Measurements from ENCODE around the gene TAF1C.

The TAF1C gene

GRCh38 chr16:84183911-84184591 is 2.8 kb downstream of the TAF1C start:
- H3K36me3 ChIP-seq (ENCODE audit: control insufficient read depth, insufficient read depth, low read length): peaks cover 21% of the 10 kb centered on the region
- H3K27me3 ChIP-seq (replicated peaks; ENCODE audit: control insufficient read depth, insufficient read depth, low read length): no peaks in the 10 kb centered on the region
- no peak for DNase-seq (ENCODE audit: extremely low read depth, insufficient read length)
- H3K4me3 ChIP-seq (replicated peaks; ENCODE audit: low read depth, low read length): no peak overlapping the region
- TF ChIP-seq CTCF (IDR thresholded peaks at IDR 0.05; ENCODE audit: insufficient read depth, low read length, poor library complexity, severe bottlenecking): no peak

DNA sequence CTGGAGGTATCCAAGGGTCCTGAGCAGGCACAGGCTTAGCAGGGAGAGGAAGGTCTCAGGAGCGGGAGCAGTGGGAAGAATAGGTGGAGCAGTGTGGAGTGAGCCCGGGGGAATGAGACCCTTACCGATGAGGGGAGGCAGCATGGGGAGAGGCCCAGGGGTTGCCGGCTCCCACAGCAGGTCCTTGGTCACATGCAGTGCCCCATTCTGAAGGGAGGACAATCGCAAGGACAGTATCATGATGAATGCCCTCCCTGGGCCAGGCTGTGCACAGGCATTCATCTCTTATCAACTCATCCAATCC is 3.3 kb downstream of the TAF1C start:
- no peak overlapping the region for H3K4me3 ChIP-seq (replicated peaks; ENCODE audit: low read depth, low read length)
- no peak for TF ChIP-seq CTCF (IDR thresholded peaks at IDR 0.05; ENCODE audit: insufficient read depth, low read length, poor library complexity, severe bottlenecking)
- H3K27me3 ChIP-seq (replicated peaks; ENCODE audit: control insufficient read depth, insufficient read depth, low read length): no peaks in the 10 kb centered on the region
- no peak for DNase-seq (ENCODE audit: extremely low read depth, insufficient read length)
- H3K36me3 ChIP-seq (ENCODE audit: control insufficient read depth, insufficient read depth, low read length): peaks cover 22% of the 10 kb centered on the region

- no peak for DNase-seq (ENCODE audit: extremely low read depth, insufficient read length)
- no peak for TF ChIP-seq CTCF (IDR thresholded peaks at IDR 0.05; ENCODE audit: insufficient read depth, low read length, poor library complexity, severe bottlenecking)
- Histone ChIP-seq H3K27me3 (replicated peaks; ENCODE audit: control insufficient read depth, insufficient read depth, low read length) (no peaks in the 10 kb centered on the region), H3K36me3 (ENCODE audit: control insufficient read depth, insufficient read depth, low read length) (peaks cover 25% of the 10 kb centered on the region), H3K4me3 (replicated peaks; ENCODE audit: low read depth, low read length) (no peak overlapping the region)
Measured at GRCh38 chr16:84182680-84183571, 3.9 kb downstream of the TAF1C start.

GRCh38 chr16:84182104-84182503 is 4.8 kb downstream of the TAF1C start:
- H3K27me3 ChIP-seq (replicated peaks; ENCODE audit: control insufficient read depth, insufficient read depth, low read length): no peaks in the 10 kb centered on the region
- no peak for TF ChIP-seq CTCF (IDR thresholded peaks at IDR 0.05; ENCODE audit: insufficient read depth, low read length, poor library complexity, severe bottlenecking)
- no peak for DNase-seq (ENCODE audit: extremely low read depth, insufficient read length)
- peaks cover 25% of the 10 kb centered on the region for H3K36me3 ChIP-seq (ENCODE audit: control insufficient read depth, insufficient read depth, low read length)
- H3K4me3 ChIP-seq (replicated peaks; ENCODE audit: low read depth, low read length): no peak overlapping the region

DNA sequence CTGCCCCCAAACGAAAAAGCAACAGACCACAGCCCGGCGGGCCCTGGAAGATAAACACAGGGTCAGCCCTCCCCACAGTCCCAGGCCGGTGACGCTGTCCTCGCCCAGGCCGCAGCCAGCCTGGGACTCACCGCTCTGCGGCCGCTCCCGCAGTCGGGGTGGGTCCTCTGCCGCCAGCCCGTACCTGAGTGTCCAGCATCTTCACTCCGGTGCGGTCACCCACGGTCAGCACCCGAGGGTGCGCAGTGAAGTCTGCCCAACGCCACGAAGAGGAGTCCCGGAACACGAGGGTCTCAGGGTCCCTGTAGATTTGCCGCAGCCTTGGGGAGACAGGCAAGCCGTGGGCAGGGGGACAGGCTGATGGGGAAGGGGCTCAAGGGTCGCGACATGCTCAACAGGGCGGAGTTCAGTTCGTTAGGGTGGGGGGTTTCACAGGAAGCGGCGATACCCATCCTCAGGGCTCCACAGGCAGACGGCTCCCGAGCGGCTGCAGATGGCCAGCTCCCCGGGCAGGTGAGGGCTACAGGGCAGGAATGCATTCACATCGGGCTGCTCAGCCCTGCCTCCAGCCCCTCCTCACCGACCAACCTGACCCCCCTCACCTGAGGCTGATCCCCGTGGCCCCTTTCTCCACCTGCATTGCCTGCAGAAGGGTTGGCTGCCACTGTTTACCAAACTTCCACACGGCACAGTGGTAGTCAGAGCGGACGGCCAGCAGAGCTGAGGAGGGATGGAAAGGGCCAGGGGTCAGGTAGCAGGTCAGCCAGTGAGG is 5.5 kb downstream of the TAF1C start:
- TF ChIP-seq CTCF (IDR thresholded peaks at IDR 0.05; ENCODE audit: insufficient read depth, low read length, poor library complexity, severe bottlenecking): no peak
- Histone ChIP-seq H3K4me3 (replicated peaks; ENCODE audit: low read depth, low read length) (no peak overlapping the region), H3K27me3 (replicated peaks; ENCODE audit: control insufficient read depth, insufficient read depth, low read length) (no peaks in the 10 kb centered on the region), H3K36me3 (ENCODE audit: control insufficient read depth, insufficient read depth, low read length) (peaks cover 25% of the 10 kb centered on the region)
- DNase-seq (ENCODE audit: extremely low read depth, insufficient read length): no peak
